ENCODE measurements around the gene NAALADL1. TPM values are rescaled to one million over a fixed set of nuclear protein-coding genes. Genes with fewer than 3 reads are reported as not detected.
"Not testable (repeated sequence)": the region's sequence is repeated elsewhere in the genome, so short reads cannot be mapped to it uniquely, and the experiment has no call there.

Gene NAALADL1
- total RNA-seq, 1 experiment from 2014 or later, result 0.23 TPM

DNA sequence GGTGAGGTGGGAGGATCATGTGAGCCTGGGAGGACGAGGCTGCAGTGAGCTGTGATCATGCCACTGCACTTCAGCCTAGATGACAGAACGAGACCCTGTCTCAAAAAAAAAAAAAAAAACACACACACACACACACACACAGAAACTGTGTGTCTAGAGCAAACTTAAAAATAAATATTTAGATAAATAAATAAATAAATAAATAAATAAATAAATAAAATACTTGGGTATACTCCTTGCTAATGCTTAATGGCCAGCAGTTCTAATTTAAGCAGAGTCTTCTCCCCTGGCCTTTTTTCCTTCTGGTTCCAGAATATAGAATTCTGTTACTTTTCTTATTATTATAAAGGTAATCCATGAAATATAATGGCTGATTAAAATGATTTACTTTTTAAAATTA, 49.5 kb downstream of the NAALADL1 start:
- intact Hi-C loops (cut with micrococcal nuclease; ENCODE audit: unreplicated experiment), result no loop called here
- Histone ChIP-seq H3K9me3 (ENCODE audit: control insufficient read depth, insufficient read depth, low read depth, low read length) (no peaks in the 10 kb centered on the region), H3K4me3 (ENCODE audit: low read depth in 2 of 2, low read length in 2 of 2) (no peak overlapping the region), H3K27me3 (ENCODE audit: control insufficient read depth, insufficient read depth, low read length) (no peaks in the 10 kb centered on the region), H3K4me1 (ENCODE audit: control insufficient read depth, insufficient read depth, low read length) (peaks cover 7% of the 10 kb centered on the region; the same call in 1 of the 2 replicates), H3K27ac (ENCODE audit: low read length) (no peak overlapping the region), H3K36me3 (ENCODE audit: control insufficient read depth, insufficient read depth, low read length) (no peaks in the 10 kb centered on the region)
- TF ChIP-seq SIN3A (IDR thresholded peaks at IDR 0.05; ENCODE audit: borderline replicate concordance, insufficient read depth, low read depth, low read length), result no peak
- TF ChIP-seq, protein P1, sequence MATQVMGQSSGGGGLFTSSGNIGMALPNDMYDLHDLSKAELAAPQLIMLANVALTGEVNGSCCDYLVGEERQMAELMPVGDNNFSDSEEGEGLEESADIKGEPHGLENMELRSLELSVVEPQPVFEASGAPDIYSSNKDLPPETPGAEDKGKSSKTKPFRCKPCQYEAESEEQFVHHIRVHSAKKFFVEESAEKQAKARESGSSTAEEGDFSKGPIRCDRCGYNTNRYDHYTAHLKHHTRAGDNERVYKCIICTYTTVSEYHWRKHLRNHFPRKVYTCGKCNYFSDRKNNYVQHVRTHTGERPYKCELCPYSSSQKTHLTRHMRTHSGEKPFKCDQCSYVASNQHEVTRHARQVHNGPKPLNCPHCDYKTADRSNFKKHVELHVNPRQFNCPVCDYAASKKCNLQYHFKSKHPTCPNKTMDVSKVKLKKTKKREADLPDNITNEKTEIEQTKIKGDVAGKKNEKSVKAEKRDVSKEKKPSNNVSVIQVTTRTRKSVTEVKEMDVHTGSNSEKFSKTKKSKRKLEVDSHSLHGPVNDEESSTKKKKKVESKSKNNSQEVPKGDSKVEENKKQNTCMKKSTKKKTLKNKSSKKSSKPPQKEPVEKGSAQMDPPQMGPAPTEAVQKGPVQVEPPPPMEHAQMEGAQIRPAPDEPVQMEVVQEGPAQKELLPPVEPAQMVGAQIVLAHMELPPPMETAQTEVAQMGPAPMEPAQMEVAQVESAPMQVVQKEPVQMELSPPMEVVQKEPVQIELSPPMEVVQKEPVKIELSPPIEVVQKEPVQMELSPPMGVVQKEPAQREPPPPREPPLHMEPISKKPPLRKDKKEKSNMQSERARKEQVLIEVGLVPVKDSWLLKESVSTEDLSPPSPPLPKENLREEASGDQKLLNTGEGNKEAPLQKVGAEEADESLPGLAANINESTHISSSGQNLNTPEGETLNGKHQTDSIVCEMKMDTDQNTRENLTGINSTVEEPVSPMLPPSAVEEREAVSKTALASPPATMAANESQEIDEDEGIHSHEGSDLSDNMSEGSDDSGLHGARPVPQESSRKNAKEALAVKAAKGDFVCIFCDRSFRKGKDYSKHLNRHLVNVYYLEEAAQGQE (IDR thresholded peaks at IDR 0.05; ENCODE audit: insufficient read depth in 1 of 2, low read depth in 2 of 2, low read length in 1 of 2), result no peak
- no peak for TF ChIP-seq TCF7L2 (IDR thresholded peaks at IDR 0.05; ENCODE audit: low read depth, low read length)
- TF ChIP-seq POLR2AphosphoS5 (IDR thresholded peaks at IDR 0.05; ENCODE audit: low read depth, low read length), result no peak
- TF ChIP-seq, protein P2, sequence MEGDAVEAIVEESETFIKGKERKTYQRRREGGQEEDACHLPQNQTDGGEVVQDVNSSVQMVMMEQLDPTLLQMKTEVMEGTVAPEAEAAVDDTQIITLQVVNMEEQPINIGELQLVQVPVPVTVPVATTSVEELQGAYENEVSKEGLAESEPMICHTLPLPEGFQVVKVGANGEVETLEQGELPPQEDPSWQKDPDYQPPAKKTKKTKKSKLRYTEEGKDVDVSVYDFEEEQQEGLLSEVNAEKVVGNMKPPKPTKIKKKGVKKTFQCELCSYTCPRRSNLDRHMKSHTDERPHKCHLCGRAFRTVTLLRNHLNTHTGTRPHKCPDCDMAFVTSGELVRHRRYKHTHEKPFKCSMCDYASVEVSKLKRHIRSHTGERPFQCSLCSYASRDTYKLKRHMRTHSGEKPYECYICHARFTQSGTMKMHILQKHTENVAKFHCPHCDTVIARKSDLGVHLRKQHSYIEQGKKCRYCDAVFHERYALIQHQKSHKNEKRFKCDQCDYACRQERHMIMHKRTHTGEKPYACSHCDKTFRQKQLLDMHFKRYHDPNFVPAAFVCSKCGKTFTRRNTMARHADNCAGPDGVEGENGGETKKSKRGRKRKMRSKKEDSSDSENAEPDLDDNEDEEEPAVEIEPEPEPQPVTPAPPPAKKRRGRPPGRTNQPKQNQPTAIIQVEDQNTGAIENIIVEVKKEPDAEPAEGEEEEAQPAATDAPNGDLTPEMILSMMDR (IDR thresholded peaks at IDR 0.05), result no peak
- POLR2A ChIA-PET, result interaction anchor here (0.7 kb wide), 1 partner anchor 130 kb away, joined by 4 read pairs; the partner anchor contains the start of gene EHD1
- BruUV-seq (replicated peaks), result no TSS peak
- ATAC-seq (no peak), DNase-seq (ENCODE audit: low read depth, low spot score) (no peak)
- in situ Hi-C loops (cut with HindIII; ENCODE audit: low pct_unique_long_range_greater_than_20kb, low sequenced_read_pairs), result no loop called here
- CTCF ChIA-PET, result no interaction called here

DNA sequence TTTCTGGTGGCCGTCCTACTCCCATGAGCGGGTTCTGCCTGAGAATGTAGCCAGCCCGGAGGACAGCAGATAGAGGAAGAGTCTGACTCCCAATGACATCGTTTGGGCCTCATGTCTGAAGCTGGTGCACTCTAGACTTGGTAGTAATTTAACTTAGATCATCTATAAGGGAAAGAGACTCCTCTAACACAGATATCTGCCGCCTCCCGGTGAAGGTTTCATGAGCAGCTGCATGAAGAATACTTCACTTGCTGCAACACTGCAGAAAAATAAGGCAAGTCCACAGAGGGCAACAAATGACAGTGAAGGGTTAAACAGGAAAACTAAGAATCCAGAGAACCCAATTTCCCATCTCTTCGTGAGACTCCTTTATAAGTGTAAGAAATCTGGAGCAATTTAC, 50.3 kb downstream of the NAALADL1 start:
- Histone ChIP-seq H3K4me1 (ENCODE audit: control insufficient read depth, insufficient read depth, low read length) (peaks cover 3% of the 10 kb centered on the region; the same call in 1 of the 2 replicates), H3K36me3 (ENCODE audit: control insufficient read depth, insufficient read depth, low read length) (no peaks in the 10 kb centered on the region), H3K27me3 (ENCODE audit: control insufficient read depth, insufficient read depth, low read length) (no peaks in the 10 kb centered on the region), H3K9me3 (ENCODE audit: control insufficient read depth, insufficient read depth, low read depth, low read length) (no peaks in the 10 kb centered on the region), H3K27ac (ENCODE audit: low read length) (no peak overlapping the region), H3K4me3 (ENCODE audit: low read depth in 2 of 2, low read length in 2 of 2) (no peak overlapping the region)
- no TSS peak for BruUV-seq (replicated peaks)
- intact Hi-C loops (cut with micrococcal nuclease; ENCODE audit: unreplicated experiment), result no loop called here
- POLR2A ChIA-PET, result no interaction called here
- ATAC-seq, result no peak
- CTCF ChIA-PET, result no interaction called here
- no peak for TF ChIP-seq TCF7L2 (IDR thresholded peaks at IDR 0.05; ENCODE audit: low read depth, low read length)
- TF ChIP-seq POLR2AphosphoS5 (IDR thresholded peaks at IDR 0.05; ENCODE audit: low read depth, low read length), result no peak
- TF ChIP-seq SIN3A (IDR thresholded peaks at IDR 0.05; ENCODE audit: borderline replicate concordance, insufficient read depth, low read depth, low read length), result no peak
- TF ChIP-seq, protein P1 (IDR thresholded peaks at IDR 0.05; ENCODE audit: insufficient read depth in 1 of 2, low read depth in 2 of 2, low read length in 1 of 2), result no peak
- TF ChIP-seq, protein P2 (IDR thresholded peaks at IDR 0.05), result no peak
- in situ Hi-C loops (cut with HindIII; ENCODE audit: low pct_unique_long_range_greater_than_20kb, low sequenced_read_pairs), result no loop called here
- no peak for DNase-seq (ENCODE audit: low read depth, low spot score)

DNA sequence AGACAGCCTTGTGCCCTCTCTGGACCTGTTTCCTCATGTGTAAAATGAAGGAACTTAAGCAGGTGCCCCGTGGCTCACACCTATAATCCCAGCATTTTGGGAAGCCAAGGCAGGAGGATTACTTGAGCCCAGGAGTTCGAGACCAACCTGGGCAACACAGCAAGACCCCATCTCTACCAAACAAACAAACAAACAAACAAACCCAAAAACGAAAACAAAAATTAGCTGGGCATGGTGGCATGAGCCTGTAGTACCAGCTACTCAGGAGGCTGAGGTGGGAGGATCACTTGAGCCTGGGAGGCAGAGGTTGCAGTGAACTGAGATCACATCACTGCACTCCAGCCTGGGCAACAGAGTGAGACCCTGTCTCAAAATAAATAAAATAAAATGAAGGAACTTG, 54.4 kb downstream of the NAALADL1 start:
- H3K27me3 ChIP-seq (ENCODE audit: control insufficient read depth, insufficient read depth, low read length); in situ Hi-C loops (cut with HindIII; ENCODE audit: low pct_unique_long_range_greater_than_20kb, low sequenced_read_pairs); H3K4me1 ChIP-seq (ENCODE audit: control insufficient read depth, insufficient read depth, low read length); ATAC-seq; H3K4me3 ChIP-seq (ENCODE audit: low read depth in 2 of 2, low read length in 2 of 2); intact Hi-C loops (cut with micrococcal nuclease; ENCODE audit: unreplicated experiment); H3K27ac ChIP-seq (ENCODE audit: low read length); DNase-seq (ENCODE audit: low read depth, low spot score); POLR2A ChIA-PET; H3K36me3 ChIP-seq (ENCODE audit: control insufficient read depth, insufficient read depth, low read length); BruUV-seq (replicated peaks); CTCF ChIA-PET; H3K9me3 ChIP-seq (ENCODE audit: control insufficient read depth, insufficient read depth, low read depth, low read length): not testable (repeated sequence)
